ENCODE data around the gene SLC41A1.

SLC41A1 gene

GRCh38 chr1:205804605-205805004, 8.4 kb downstream of the SLC41A1 start:
- no peaks in the 10 kb centered on the region for H3K9me3 ChIP-seq (ENCODE audit: control insufficient read depth in 1 of 2, low read length in 2 of 2)
- H3K4me3 ChIP-seq (ENCODE audit: low read depth in 1 of 2, low read length in 2 of 2) = no peak overlapping the region
- H3K27me3 ChIP-seq (ENCODE audit: control insufficient read depth in 1 of 2, insufficient read depth in 2 of 2, low read length in 2 of 2) = no peaks in the 10 kb centered on the region
- peaks cover 0 to 2% of the 10 kb centered on the region in 2 donors for H3K36me3 ChIP-seq (ENCODE audit: control insufficient read depth in 1 of 2, insufficient read depth in 2 of 2, low read length in 2 of 2)
- no peak overlapping the region for H3K9ac ChIP-seq (ENCODE audit: low read depth in 1 of 2, low read length in 2 of 2)
- peaks cover 0 to under 1% of the 10 kb centered on the region in 2 donors for H3K4me1 ChIP-seq (ENCODE audit: control insufficient read depth in 1 of 2, insufficient read depth in 2 of 2, low read length in 2 of 2)
- no peak overlapping the region for H3K27ac ChIP-seq (ENCODE audit: low read depth, low read length)

GRCh38 chr1:205803986-205804385, 9.0 kb downstream of the SLC41A1 start:
- H3K27ac ChIP-seq (ENCODE audit: low read depth, low read length) = no peak overlapping the region
- H3K4me3 ChIP-seq (ENCODE audit: low read depth in 1 of 2, low read length in 2 of 2) = no peak overlapping the region
- peaks cover 0 to under 1% of the 10 kb centered on the region in 2 donors for H3K4me1 ChIP-seq (ENCODE audit: control insufficient read depth in 1 of 2, insufficient read depth in 2 of 2, low read length in 2 of 2)
- no peak overlapping the region for H3K9ac ChIP-seq (ENCODE audit: low read depth in 1 of 2, low read length in 2 of 2)
- no peaks in the 10 kb centered on the region for H3K9me3 ChIP-seq (ENCODE audit: control insufficient read depth in 1 of 2, low read length in 2 of 2)
- no peaks in the 10 kb centered on the region for H3K27me3 ChIP-seq (ENCODE audit: control insufficient read depth in 1 of 2, insufficient read depth in 2 of 2, low read length in 2 of 2)
- peaks cover 0 to 8% of the 10 kb centered on the region in 2 donors for H3K36me3 ChIP-seq (ENCODE audit: control insufficient read depth in 1 of 2, insufficient read depth in 2 of 2, low read length in 2 of 2)

- H3K27me3 ChIP-seq (ENCODE audit: control insufficient read depth in 1 of 2, insufficient read depth in 2 of 2, low read length in 2 of 2) = no peaks in the 10 kb centered on the region
- no peak overlapping the region for H3K9ac ChIP-seq (ENCODE audit: low read depth in 1 of 2, low read length in 2 of 2)
- no peak overlapping the region for H3K4me3 ChIP-seq (ENCODE audit: low read depth in 1 of 2, low read length in 2 of 2)
- no peak overlapping the region for H3K27ac ChIP-seq (ENCODE audit: low read depth, low read length)
- H3K36me3 ChIP-seq (ENCODE audit: control insufficient read depth in 1 of 2, insufficient read depth in 2 of 2, low read length in 2 of 2) = peaks cover 0 to 26% of the 10 kb centered on the region in 2 donors
- H3K4me1 ChIP-seq (ENCODE audit: control insufficient read depth in 1 of 2, insufficient read depth in 2 of 2, low read length in 2 of 2) = peaks cover 0 to 3% of the 10 kb centered on the region in 2 donors
- H3K9me3 ChIP-seq (ENCODE audit: control insufficient read depth in 1 of 2, low read length in 2 of 2) = no peaks in the 10 kb centered on the region
Observed at GRCh38 chr1:205802060-205802459, 10.9 kb downstream of the SLC41A1 start.

- H3K9me3 ChIP-seq (ENCODE audit: control insufficient read depth in 1 of 2, low read length in 2 of 2) = no peaks in the 10 kb centered on the region
- no peak overlapping the region for H3K4me3 ChIP-seq (ENCODE audit: low read depth in 1 of 2, low read length in 2 of 2)
- no peaks in the 10 kb centered on the region for H3K27me3 ChIP-seq (ENCODE audit: control insufficient read depth in 1 of 2, insufficient read depth in 2 of 2, low read length in 2 of 2)
- no peak overlapping the region for H3K9ac ChIP-seq (ENCODE audit: low read depth in 1 of 2, low read length in 2 of 2)
- H3K36me3 ChIP-seq (ENCODE audit: control insufficient read depth in 1 of 2, insufficient read depth in 2 of 2, low read length in 2 of 2) = peaks cover 0 to 31% of the 10 kb centered on the region in 2 donors
- H3K4me1 ChIP-seq (ENCODE audit: control insufficient read depth in 1 of 2, insufficient read depth in 2 of 2, low read length in 2 of 2) = peaks cover 0 to 3% of the 10 kb centered on the region in 2 donors
- H3K27ac ChIP-seq (ENCODE audit: low read depth, low read length) = no peak overlapping the region
Observed at GRCh38 chr1:205800981-205801703, 11.9 kb downstream of the SLC41A1 start.

- no peaks in the 10 kb centered on the region for H3K27me3 ChIP-seq (ENCODE audit: control insufficient read depth in 1 of 2, insufficient read depth in 2 of 2, low read length in 2 of 2)
- no peak overlapping the region for H3K4me3 ChIP-seq (ENCODE audit: low read depth in 1 of 2, low read length in 2 of 2)
- no peak overlapping the region for H3K27ac ChIP-seq (ENCODE audit: low read depth, low read length)
- H3K4me1 ChIP-seq (ENCODE audit: control insufficient read depth in 1 of 2, insufficient read depth in 2 of 2, low read length in 2 of 2) = peaks cover 0 to 3% of the 10 kb centered on the region in 2 donors
- H3K9me3 ChIP-seq (ENCODE audit: control insufficient read depth in 1 of 2, low read length in 2 of 2) = no peaks in the 10 kb centered on the region
- H3K36me3 ChIP-seq (ENCODE audit: control insufficient read depth in 1 of 2, insufficient read depth in 2 of 2, low read length in 2 of 2) = peaks cover 0 to 37% of the 10 kb centered on the region in 2 donors
- H3K9ac ChIP-seq (ENCODE audit: low read depth in 1 of 2, low read length in 2 of 2) = no peak overlapping the region
Observed at GRCh38 chr1:205800427-205800826, 12.6 kb downstream of the SLC41A1 start.

- no peaks in the 10 kb centered on the region for H3K9me3 ChIP-seq (ENCODE audit: control insufficient read depth in 1 of 2, low read length in 2 of 2)
- no peak overlapping the region for H3K27ac ChIP-seq (ENCODE audit: low read depth, low read length)
- H3K4me1 ChIP-seq (ENCODE audit: control insufficient read depth in 1 of 2, insufficient read depth in 2 of 2, low read length in 2 of 2) = peaks cover 0 to 3% of the 10 kb centered on the region in 2 donors
- H3K9ac ChIP-seq (ENCODE audit: low read depth in 1 of 2, low read length in 2 of 2) = no peak overlapping the region
- no peaks in the 10 kb centered on the region for H3K27me3 ChIP-seq (ENCODE audit: control insufficient read depth in 1 of 2, insufficient read depth in 2 of 2, low read length in 2 of 2)
- peaks cover 8 to 45% of the 10 kb centered on the region in 2 donors for H3K36me3 ChIP-seq (ENCODE audit: control insufficient read depth in 1 of 2, insufficient read depth in 2 of 2, low read length in 2 of 2)
- no peak overlapping the region for H3K4me3 ChIP-seq (ENCODE audit: low read depth in 1 of 2, low read length in 2 of 2)
Observed at GRCh38 chr1:205798577-205798976, 14.4 kb downstream of the SLC41A1 start.

GRCh38 chr1:205797168-205797567, 15.8 kb downstream of the SLC41A1 start:
- H3K4me1 ChIP-seq (ENCODE audit: control insufficient read depth in 1 of 2, insufficient read depth in 2 of 2, low read length in 2 of 2) = peaks cover 0 to 3% of the 10 kb centered on the region in 2 donors
- no peak overlapping the region for H3K4me3 ChIP-seq (ENCODE audit: low read depth in 1 of 2, low read length in 2 of 2)
- no peaks in the 10 kb centered on the region for H3K9me3 ChIP-seq (ENCODE audit: control insufficient read depth in 1 of 2, low read length in 2 of 2)
- H3K27me3 ChIP-seq (ENCODE audit: control insufficient read depth in 1 of 2, insufficient read depth in 2 of 2, low read length in 2 of 2) = no peaks in the 10 kb centered on the region
- H3K36me3 ChIP-seq (ENCODE audit: control insufficient read depth in 1 of 2, insufficient read depth in 2 of 2, low read length in 2 of 2) = peaks cover 12 to 45% of the 10 kb centered on the region in 2 donors
- H3K27ac ChIP-seq (ENCODE audit: low read depth, low read length) = no peak overlapping the region
- H3K9ac ChIP-seq (ENCODE audit: low read depth in 1 of 2, low read length in 2 of 2) = no peak overlapping the region

GRCh38 chr1:205794011-205794730, 18.8 kb downstream of the SLC41A1 start:
- H3K4me1 ChIP-seq (ENCODE audit: control insufficient read depth in 1 of 2, insufficient read depth in 2 of 2, low read length in 2 of 2) = peaks cover 0 to 3% of the 10 kb centered on the region in 2 donors
- no peak overlapping the region for H3K9ac ChIP-seq (ENCODE audit: low read depth in 1 of 2, low read length in 2 of 2)
- peaks cover 12 to 44% of the 10 kb centered on the region in 2 donors for H3K36me3 ChIP-seq (ENCODE audit: control insufficient read depth in 1 of 2, insufficient read depth in 2 of 2, low read length in 2 of 2)
- H3K9me3 ChIP-seq (ENCODE audit: control insufficient read depth in 1 of 2, low read length in 2 of 2) = no peaks in the 10 kb centered on the region
- H3K4me3 ChIP-seq (ENCODE audit: low read depth in 1 of 2, low read length in 2 of 2) = no peak overlapping the region
- no peak overlapping the region for H3K27ac ChIP-seq (ENCODE audit: low read depth, low read length)
- no peaks in the 10 kb centered on the region for H3K27me3 ChIP-seq (ENCODE audit: control insufficient read depth in 1 of 2, insufficient read depth in 2 of 2, low read length in 2 of 2)

- peaks cover 12 to 35% of the 10 kb centered on the region in 2 donors for H3K36me3 ChIP-seq (ENCODE audit: control insufficient read depth in 1 of 2, insufficient read depth in 2 of 2, low read length in 2 of 2)
Observed at GRCh38 chr1:205792961-205793673, 19.9 kb downstream of the SLC41A1 start.

GRCh38 chr1:205792481-205792881, 20.5 kb downstream of the SLC41A1 start:
- H3K27me3 ChIP-seq (ENCODE audit: control insufficient read depth in 1 of 2, insufficient read depth in 2 of 2, low read length in 2 of 2) = no peaks in the 10 kb centered on the region
- no peaks in the 10 kb centered on the region for H3K9me3 ChIP-seq (ENCODE audit: control insufficient read depth in 1 of 2, low read length in 2 of 2)
- H3K9ac ChIP-seq (ENCODE audit: low read depth in 1 of 2, low read length in 2 of 2) = no peak overlapping the region
- no peak overlapping the region for H3K4me3 ChIP-seq (ENCODE audit: low read depth in 1 of 2, low read length in 2 of 2)
- H3K36me3 ChIP-seq (ENCODE audit: control insufficient read depth in 1 of 2, insufficient read depth in 2 of 2, low read length in 2 of 2) = peaks cover 12 to 28% of the 10 kb centered on the region in 2 donors
- no peaks in the 10 kb centered on the region for H3K4me1 ChIP-seq (ENCODE audit: control insufficient read depth in 1 of 2, insufficient read depth in 2 of 2, low read length in 2 of 2)
- no peak overlapping the region for H3K27ac ChIP-seq (ENCODE audit: low read depth, low read length)

More at GRCh38 chr1:205792961-205793673, 19.9 kb downstream of the SLC41A1 start:
- Histone ChIP-seq H3K9ac (ENCODE audit: low read depth in 1 of 2, low read length in 2 of 2) (no peak overlapping the region), H3K27me3 (ENCODE audit: control insufficient read depth in 1 of 2, insufficient read depth in 2 of 2, low read length in 2 of 2) (no peaks in the 10 kb centered on the region), H3K4me1 (ENCODE audit: control insufficient read depth in 1 of 2, insufficient read depth in 2 of 2, low read length in 2 of 2) (no peaks in the 10 kb centered on the region), H3K4me3 (ENCODE audit: low read depth in 1 of 2, low read length in 2 of 2) (no peak overlapping the region), H3K27ac (ENCODE audit: low read depth, low read length) (no peak overlapping the region), H3K9me3 (ENCODE audit: control insufficient read depth in 1 of 2, low read length in 2 of 2) (no peaks in the 10 kb centered on the region)

Data from duodenal mucosa (tissue), 2 donors.